ENCODE data around the gene ZNF507.
A peak's percentile ranks its signal among the peaks of the same experiment; 100 is the strongest.

The ZNF507 gene

GRCh38 chr19:32345261-32346207 lies at the start of gene ZNF507:
TSS of gene ZNF507 (plus strand) at chr19:32345610. CDS start at chr19:32352831, 7,221 bp downstream.
- DNase-seq (ENCODE audit: low read depth), result peak; percentile 85

- DNase-seq (ENCODE audit: low read depth), result no peak
Measured at GRCh38 chr19:32296694-32297093, 48.7 kb upstream of the ZNF507 start.

- no peak for DNase-seq (ENCODE audit: low read depth)
Measured at GRCh38 chr19:32302778-32303177, 42.6 kb upstream of the ZNF507 start.

- no peak for DNase-seq (ENCODE audit: low read depth)
Measured at GRCh38 chr19:32303193-32303592, 42.2 kb upstream of the ZNF507 start.

- no peak for DNase-seq (ENCODE audit: low read depth)
Measured at GRCh38 chr19:32307591-32307990, 37.8 kb upstream of the ZNF507 start.

GRCh38 chr19:32308431-32309077 lies 36.9 kb upstream of the ZNF507 start:
- no peak for DNase-seq (ENCODE audit: low read depth)

- no peak for DNase-seq (ENCODE audit: low read depth)
Measured at GRCh38 chr19:32309711-32310390, 35.6 kb upstream of the ZNF507 start.

GRCh38 chr19:32311371-32311770 lies 34.0 kb upstream of the ZNF507 start:
- DNase-seq (ENCODE audit: low read depth), result no peak

GRCh38 chr19:32313569-32314265 lies 31.7 kb upstream of the ZNF507 start:
- DNase-seq (ENCODE audit: low read depth), result no peak

- no peak for DNase-seq (ENCODE audit: low read depth)
Measured at GRCh38 chr19:32316034-32316433, 29.4 kb upstream of the ZNF507 start.

GRCh38 chr19:32317086-32317485 lies 28.3 kb upstream of the ZNF507 start:
- no peak for DNase-seq (ENCODE audit: low read depth)

GRCh38 chr19:32318884-32319520 lies 26.4 kb upstream of the ZNF507 start:
- DNase-seq (ENCODE audit: low read depth), result no peak

- DNase-seq (ENCODE audit: low read depth), result no peak
Measured at GRCh38 chr19:32322541-32322940, 22.9 kb upstream of the ZNF507 start.

- no peak for DNase-seq (ENCODE audit: low read depth)
Measured at GRCh38 chr19:32324631-32325285, 20.7 kb upstream of the ZNF507 start.

- no peak for DNase-seq (ENCODE audit: low read depth)
Measured at GRCh38 chr19:32330213-32330857, 15.1 kb upstream of the ZNF507 start.

- no peak for DNase-seq (ENCODE audit: low read depth)
Measured at GRCh38 chr19:32333227-32333626, 12.2 kb upstream of the ZNF507 start.

- no peak for DNase-seq (ENCODE audit: low read depth)
Measured at GRCh38 chr19:32336259-32337083, 8.9 kb upstream of the ZNF507 start.

- DNase-seq (ENCODE audit: low read depth), result no peak
Measured at GRCh38 chr19:32337084-32337808, 8.2 kb upstream of the ZNF507 start.

- DNase-seq (ENCODE audit: low read depth), result no peak
Measured at GRCh38 chr19:32339423-32339822, 6.0 kb upstream of the ZNF507 start.

Data from activated T-cell treated with anti-CD3 and anti-CD28 coated beads for 48 hours (primary cell).